K562 treated with DMSO at 1 percent for 48 hours (cell line): ENCODE data around the gene ERMAP. TPM values are rescaled to one million over a fixed set of nuclear protein-coding genes. Genes with fewer than 3 reads are reported as not detected.

Source experiments
- total RNA-seq: library from RNA; unstranded; fragments of 300-600 nt; gene quantifications from 2 replicates; pipeline ENCODE4 v1.2.3, GENCODE V29; 2022; ENCODE audit warnings: low replicate concordance; ENCODE audit errors: extremely low read depth

ERMAP gene
- total RNA-seq = not detected in 2 replicates

GRCh38 chr1:42816585-42817439, at the start of gene ERMAP, which contains the start of gene SVBP:
ERMAP (plus strand) TSS chr1:42817122; CDS start chr1:42830449, 13,327 bp downstream.
SVBP (minus strand) TSS chr1:42817397; CDS start chr1:42816544, 853 bp downstream.

GRCh38 chr1:42784946-42785693, 31.8 kb upstream of the ERMAP start, which contains the start of gene TMEM269:
TMEM269 (plus strand) TSS chr1:42784991; CDS start chr1:42789894, 4,903 bp downstream.

GRCh38 chr1:42846257-42847110, 29.6 kb downstream of the ERMAP start, which contains the start of gene ZNF691:
ZNF691 (plus strand) TSS chr1:42846613; CDS start chr1:42849659, 3,046 bp downstream.

Other genes with a start within 250 kb of the ERMAP start
- not detected in 2 replicates for gene PPIH, start 158.7 kb upstream of the ERMAP start, total RNA-seq
- gene YBX1, start 134.7 kb upstream of the ERMAP start, total RNA-seq = 639 and 731 TPM in 2 replicates
- not detected in 2 replicates for gene CLDN19, start 76.9 kb upstream of the ERMAP start, total RNA-seq
- 281 TPM in 1 of 2 replicates, not detected in the other for gene P3H1, start 50.1 kb upstream of the ERMAP start, total RNA-seq
- gene C1orf50, start 49.9 kb upstream of the ERMAP start, total RNA-seq = not detected in 2 replicates
- gene TMEM269, start 32.1 kb upstream of the ERMAP start, total RNA-seq = not detected in 2 replicates
- gene SVBP, start 275 bp downstream of the ERMAP start, total RNA-seq = not detected in 2 replicates
- gene ZNF691, start 29.5 kb downstream of the ERMAP start, total RNA-seq = not detected in 2 replicates
- gene SLC2A1, start 141.7 kb downstream of the ERMAP start, total RNA-seq = 1,332 TPM in 1 of 2 replicates, not detected in the other